ENCODE measurements around the gene NUDT19. TPM values are rescaled to one million over a fixed set of nuclear protein-coding genes. Genes with fewer than 3 reads are reported as not detected.

The NUDT19 gene
- total and polyA plus RNA-seq, 9 of the 15 experiments (the other 6 are each of a cell fraction or from before 2014, with no cell fraction given) = 9.6 to 38.6 (median 14.4) TPM

- TF ChIP-seq TBP (optimal IDR thresholded peaks at IDR 0.05; ENCODE audit: low read depth, low read length) (peak; percentile 70), GTF2F1 (IDR thresholded peaks at IDR 0.05; ENCODE audit: low read depth, low read length) (0 out of 2 replicates have a peak, but pooled peaks have one; percentile 69), MTA3 (IDR thresholded peaks at IDR 0.05; ENCODE audit: borderline replicate concordance) (peak; percentile 96), NONO (IDR thresholded peaks at IDR 0.05; ENCODE audit: low read depth in 2 of 2, low read length in 1 of 2) (0 out of 4 replicates have a peak, but pooled peaks of 1 of the 2 experiments have one; percentile 41), SRF (CRISPR knock-in tag; IDR thresholded peaks at IDR 0.05) (peak in 1 of 2 experiments; percentile 94; a peak in 2 of 4 replicates), SP1 (CRISPR knock-in tag; IDR thresholded peaks at IDR 0.05) (peak; percentile 77; the same call in 1 of the 2 replicates), MAFG (tag; conservative IDR thresholded peaks at IDR 0.05) (peak; percentile 29; the same call in 1 of the 2 replicates), CC2D1A (IDR thresholded peaks at IDR 0.05) (peak; percentile 95), POLR2B (IDR thresholded peaks at IDR 0.05; ENCODE audit: low read depth, partially characterized antibody) (peak; percentile 89), POLR2AphosphoS2 (IDR thresholded peaks at IDR 0.05; ENCODE audit: low read length) (0 out of 2 replicates have a peak, but pooled peaks have one; percentile 44), NCOR1 (IDR thresholded peaks at IDR 0.05) (0 out of 2 replicates have a peak, but pooled peaks have one; percentile 14), GTF2E2 (tag; IDR thresholded peaks at IDR 0.05) (peak; percentile 55; the same call in 1 of the 2 replicates), KDM5B (IDR thresholded peaks at IDR 0.05; ENCODE audit: insufficient replicate concordance, low read depth, low read length) (peak; percentile 86), SOX6 (IDR thresholded peaks at IDR 0.05) (0 out of 2 replicates have a peak, but pooled peaks have one; percentile 28), TAF1 (IDR thresholded peaks at IDR 0.05; ENCODE audit: control insufficient read depth, extremely low read depth, insufficient read depth, low read length, severe bottlenecking) (peak; percentile 67), KDM1A (IDR thresholded peaks at IDR 0.05) (peak in 1 of 2 experiments; percentile 52; a peak in 1 of 4 replicates), ZNF511 (CRISPR knock-in tag; IDR thresholded peaks at IDR 0.05) (0 out of 2 replicates have a peak, but pooled peaks have one; percentile 30), NRF1 (conservative IDR thresholded peaks at IDR 0.05 in 1 of 2, IDR thresholded peaks at IDR 0.05 in 1 of 2) (peak in 1 of 2 experiments; percentile 33; a peak in 2 of 4 replicates)
- TF ChIP-seq, protein P1, sequence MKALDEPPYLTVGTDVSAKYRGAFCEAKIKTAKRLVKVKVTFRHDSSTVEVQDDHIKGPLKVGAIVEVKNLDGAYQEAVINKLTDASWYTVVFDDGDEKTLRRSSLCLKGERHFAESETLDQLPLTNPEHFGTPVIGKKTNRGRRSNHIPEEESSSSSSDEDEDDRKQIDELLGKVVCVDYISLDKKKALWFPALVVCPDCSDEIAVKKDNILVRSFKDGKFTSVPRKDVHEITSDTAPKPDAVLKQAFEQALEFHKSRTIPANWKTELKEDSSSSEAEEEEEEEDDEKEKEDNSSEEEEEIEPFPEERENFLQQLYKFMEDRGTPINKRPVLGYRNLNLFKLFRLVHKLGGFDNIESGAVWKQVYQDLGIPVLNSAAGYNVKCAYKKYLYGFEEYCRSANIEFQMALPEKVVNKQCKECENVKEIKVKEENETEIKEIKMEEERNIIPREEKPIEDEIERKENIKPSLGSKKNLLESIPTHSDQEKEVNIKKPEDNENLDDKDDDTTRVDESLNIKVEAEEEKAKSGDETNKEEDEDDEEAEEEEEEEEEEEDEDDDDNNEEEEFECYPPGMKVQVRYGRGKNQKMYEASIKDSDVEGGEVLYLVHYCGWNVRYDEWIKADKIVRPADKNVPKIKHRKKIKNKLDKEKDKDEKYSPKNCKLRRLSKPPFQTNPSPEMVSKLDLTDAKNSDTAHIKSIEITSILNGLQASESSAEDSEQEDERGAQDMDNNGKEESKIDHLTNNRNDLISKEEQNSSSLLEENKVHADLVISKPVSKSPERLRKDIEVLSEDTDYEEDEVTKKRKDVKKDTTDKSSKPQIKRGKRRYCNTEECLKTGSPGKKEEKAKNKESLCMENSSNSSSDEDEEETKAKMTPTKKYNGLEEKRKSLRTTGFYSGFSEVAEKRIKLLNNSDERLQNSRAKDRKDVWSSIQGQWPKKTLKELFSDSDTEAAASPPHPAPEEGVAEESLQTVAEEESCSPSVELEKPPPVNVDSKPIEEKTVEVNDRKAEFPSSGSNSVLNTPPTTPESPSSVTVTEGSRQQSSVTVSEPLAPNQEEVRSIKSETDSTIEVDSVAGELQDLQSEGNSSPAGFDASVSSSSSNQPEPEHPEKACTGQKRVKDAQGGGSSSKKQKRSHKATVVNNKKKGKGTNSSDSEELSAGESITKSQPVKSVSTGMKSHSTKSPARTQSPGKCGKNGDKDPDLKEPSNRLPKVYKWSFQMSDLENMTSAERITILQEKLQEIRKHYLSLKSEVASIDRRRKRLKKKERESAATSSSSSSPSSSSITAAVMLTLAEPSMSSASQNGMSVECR (CRISPR knock-in tag; IDR thresholded peaks at IDR 0.05) = peak; percentile 12
- TF ChIP-seq, protein P2, sequence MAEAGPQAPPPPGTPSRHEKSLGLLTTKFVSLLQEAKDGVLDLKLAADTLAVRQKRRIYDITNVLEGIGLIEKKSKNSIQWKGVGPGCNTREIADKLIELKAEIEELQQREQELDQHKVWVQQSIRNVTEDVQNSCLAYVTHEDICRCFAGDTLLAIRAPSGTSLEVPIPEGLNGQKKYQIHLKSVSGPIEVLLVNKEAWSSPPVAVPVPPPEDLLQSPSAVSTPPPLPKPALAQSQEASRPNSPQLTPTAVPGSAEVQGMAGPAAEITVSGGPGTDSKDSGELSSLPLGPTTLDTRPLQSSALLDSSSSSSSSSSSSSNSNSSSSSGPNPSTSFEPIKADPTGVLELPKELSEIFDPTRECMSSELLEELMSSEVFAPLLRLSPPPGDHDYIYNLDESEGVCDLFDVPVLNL (CRISPR knock-in tag; IDR thresholded peaks at IDR 0.05; ENCODE audit: low read depth) = 0 out of 2 replicates have a peak, but pooled peaks have one; percentile 16
These were observed 1.8 kb downstream of the NUDT19 start (continued) for GRCh38 chr19:32693151-32694108.

Measured in K562 (cell line).